A549 treated with Mapracorat at 1 μM for 4 hours (cell line): Measurements from ENCODE around the gene ACKR1. TPM values are rescaled to one million over a fixed set of nuclear protein-coding genes. Genes with fewer than 3 reads are reported as not detected.

Source experiments
- total RNA-seq: library from RNA; stranded (reverse); fragments of 200-300 nt; extraction: Qiagen RNA extraction; gene quantifications from 5 replicates; pipeline ENCODE4 v1.2.3, GENCODE V29; 2022

ACKR1 gene, protein sequence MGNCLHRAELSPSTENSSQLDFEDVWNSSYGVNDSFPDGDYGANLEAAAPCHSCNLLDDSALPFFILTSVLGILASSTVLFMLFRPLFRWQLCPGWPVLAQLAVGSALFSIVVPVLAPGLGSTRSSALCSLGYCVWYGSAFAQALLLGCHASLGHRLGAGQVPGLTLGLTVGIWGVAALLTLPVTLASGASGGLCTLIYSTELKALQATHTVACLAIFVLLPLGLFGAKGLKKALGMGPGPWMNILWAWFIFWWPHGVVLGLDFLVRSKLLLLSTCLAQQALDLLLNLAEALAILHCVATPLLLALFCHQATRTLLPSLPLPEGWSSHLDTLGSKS
- total RNA-seq, result not detected in 5 replicates

GRCh38 chr1:159204161-159205141 is at the start of gene ACKR1:
ACKR1 (plus strand) TSS chr1:159204875; CDS start chr1:159204960, 85 bp downstream.

GRCh38 chr1:159171254-159171687 is 33.4 kb upstream of the ACKR1 start, which contains the start of gene CADM3:
CADM3 (plus strand) TSS chr1:159171615; CDS start chr1:159171766, 151 bp downstream.

Other genes with a start within 250 kb of the ACKR1 start
- 2.7 to 3.8 TPM (median 3.3 TPM) in 5 replicates for gene IFI16, start 195.0 kb upstream of the ACKR1 start, total RNA-seq
- not detected in 5 replicates for gene AIM2, start 128.1 kb upstream of the ACKR1 start, total RNA-seq
- 0.06 to 0.15 TPM (median 0.09 TPM) in 4 of 5 replicates, not detected in the other for gene CADM3, start 33.3 kb upstream of the ACKR1 start, total RNA-seq
- not detected in 5 replicates for gene FCER1A, start 97.5 kb downstream of the ACKR1 start, total RNA-seq
- gene OR10J4, start 227.3 kb downstream of the ACKR1 start, total RNA-seq, result not detected in 5 replicates
- gene OR10J1, start 234.8 kb downstream of the ACKR1 start, total RNA-seq, result not detected in 5 replicates